ENCODE measurements around the gene STAT2. TPM values are rescaled to one million over a fixed set of nuclear protein-coding genes. Genes with fewer than 3 reads are reported as not detected.
A peak's percentile ranks its signal among the peaks of the same experiment; 100 is the strongest.
"Not testable (repeated sequence)": the region's sequence is repeated elsewhere in the genome, so short reads cannot be mapped to it uniquely, and the experiment has no call there.

Gene STAT2
- total RNA-seq, 1 donor from 2014 or later: 125 TPM

DNA sequence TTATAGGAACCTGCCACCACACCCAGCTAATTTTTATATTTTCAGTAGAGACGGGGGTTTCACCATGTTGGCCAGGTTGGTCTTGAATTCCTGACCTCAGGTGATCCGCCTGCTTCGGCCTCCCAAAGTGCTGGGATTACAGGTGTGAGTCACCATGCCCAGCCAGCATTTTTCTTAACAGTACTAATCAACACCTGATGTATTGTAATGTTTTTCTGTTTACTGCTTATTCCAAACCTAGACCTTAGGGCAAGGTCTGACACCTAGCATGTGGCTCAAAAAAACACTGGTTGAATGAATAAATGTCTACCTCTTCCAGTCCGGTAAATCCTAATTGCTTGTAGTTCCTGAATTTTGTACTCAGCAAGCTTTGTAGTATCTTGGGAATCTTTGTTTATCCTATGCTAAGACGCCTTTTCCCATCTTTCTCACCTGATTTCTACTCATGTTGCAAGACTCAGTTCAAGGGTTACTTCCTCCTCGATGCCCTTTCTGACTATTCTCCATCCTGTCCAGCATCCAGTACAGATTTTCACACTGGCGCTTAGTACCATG lies 28.9 kb downstream of the STAT2 start:
- no peak for DNase-seq (ENCODE audit: low spot score)

DNA sequence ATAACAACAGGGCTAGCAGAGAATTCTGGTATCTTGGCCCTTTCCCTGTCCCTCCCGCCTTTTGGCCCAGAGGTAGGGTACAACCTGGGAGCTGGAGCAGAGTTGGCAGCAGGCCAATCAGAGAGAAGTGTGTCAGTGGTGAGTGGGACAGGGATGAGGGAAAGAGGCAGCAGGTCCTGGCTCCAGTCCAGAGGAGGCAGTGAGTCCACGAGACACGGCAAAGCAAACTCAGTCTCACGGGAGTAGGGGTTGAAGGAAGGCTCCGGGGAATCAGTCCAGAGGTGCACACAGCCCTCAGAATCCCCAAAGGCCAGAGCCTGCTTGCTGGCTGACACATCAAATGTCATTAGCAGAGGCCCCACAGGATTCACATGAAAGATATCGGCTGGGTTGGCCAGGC lies 33.4 kb downstream of the STAT2 start:
- DNase-seq (ENCODE audit: low spot score): no peak

DNA sequence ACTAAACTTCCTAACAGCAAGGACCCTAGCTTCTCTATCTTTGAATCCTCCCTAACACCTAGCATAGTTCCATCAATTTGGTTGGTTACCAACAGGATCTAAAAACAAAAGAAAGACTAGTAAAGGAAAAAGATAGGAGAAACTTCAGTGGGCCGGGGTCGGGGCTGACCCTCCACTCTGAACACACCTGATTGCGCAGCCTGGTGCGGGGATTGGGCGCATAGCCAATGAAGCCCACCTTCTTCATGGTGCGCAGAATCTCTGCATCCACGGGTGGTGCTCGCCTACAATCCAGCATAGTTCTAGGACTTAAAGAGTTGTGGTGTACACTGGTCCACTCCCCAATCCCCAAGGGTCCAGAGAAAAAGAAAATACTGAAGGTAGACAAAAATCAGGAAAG lies 33.8 kb downstream of the STAT2 start:
- no peak for DNase-seq (ENCODE audit: low spot score)

- no peak for DNase-seq (ENCODE audit: low spot score)
These were observed 35.7 kb downstream of the STAT2 start for GRCh38 chr12:56324206-56324605.

DNA sequence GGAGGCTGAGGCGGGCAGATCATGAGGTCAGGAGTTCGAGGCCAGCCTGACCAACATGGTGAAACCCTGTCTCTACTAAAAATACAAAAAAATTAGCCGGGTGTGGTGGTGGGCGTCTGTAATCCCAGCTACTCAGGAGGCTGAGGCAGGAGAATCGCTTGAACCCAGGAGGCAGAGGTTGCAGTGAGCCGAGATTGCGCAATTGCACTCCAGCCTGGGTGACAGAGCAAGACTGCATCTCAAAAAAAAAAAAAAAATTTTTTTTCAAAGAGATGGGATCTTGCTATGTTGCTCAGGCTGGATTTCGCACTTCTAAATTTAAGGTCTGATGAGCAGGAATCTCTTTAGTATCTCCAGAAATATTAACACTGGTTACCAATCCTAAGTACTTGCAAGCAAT lies 38.3 kb downstream of the STAT2 start:
- not testable (repeated sequence) for DNase-seq (ENCODE audit: low spot score)

DNA sequence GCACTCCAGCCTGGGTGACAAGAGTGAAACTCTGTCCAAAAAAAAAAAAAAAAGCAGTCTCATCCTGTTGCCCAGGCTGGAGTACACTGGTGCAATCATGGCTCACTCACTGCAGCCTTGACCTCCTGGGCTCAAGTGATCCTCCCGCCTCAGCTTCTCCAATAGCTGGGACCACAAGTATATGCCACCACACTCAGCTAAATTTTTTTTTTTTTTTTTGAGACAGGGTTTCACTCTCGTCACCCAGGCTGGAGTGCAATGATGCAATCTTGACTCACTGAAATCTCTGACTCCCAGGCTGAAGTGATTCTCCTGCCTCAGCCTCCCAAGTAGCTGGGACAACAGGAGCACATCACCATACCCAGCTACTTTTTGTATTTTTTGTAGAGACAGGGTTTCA lies 38.9 kb downstream of the STAT2 start:
- DNase-seq (ENCODE audit: low spot score): no peak

DNA sequence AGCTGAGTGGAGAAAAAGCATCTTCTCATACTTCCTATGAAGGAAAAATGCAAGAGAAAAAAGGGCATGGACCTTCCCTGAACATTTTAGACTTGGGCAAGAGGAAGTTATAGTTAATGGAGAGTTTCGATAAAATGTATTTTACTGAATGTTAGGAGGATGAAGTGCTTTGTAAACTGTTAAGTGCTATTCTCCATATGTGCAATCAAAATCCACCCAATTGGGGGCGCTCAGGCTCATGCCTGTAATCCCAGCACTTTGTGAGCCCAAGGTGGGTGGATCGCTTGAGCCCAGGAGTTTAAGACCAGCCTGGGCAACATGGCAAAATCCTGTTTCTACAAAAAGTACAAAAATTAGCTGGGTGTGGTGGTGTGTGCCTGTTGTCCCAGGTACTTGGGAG lies 42.2 kb downstream of the STAT2 start:
- no peak for DNase-seq (ENCODE audit: low spot score)

DNA sequence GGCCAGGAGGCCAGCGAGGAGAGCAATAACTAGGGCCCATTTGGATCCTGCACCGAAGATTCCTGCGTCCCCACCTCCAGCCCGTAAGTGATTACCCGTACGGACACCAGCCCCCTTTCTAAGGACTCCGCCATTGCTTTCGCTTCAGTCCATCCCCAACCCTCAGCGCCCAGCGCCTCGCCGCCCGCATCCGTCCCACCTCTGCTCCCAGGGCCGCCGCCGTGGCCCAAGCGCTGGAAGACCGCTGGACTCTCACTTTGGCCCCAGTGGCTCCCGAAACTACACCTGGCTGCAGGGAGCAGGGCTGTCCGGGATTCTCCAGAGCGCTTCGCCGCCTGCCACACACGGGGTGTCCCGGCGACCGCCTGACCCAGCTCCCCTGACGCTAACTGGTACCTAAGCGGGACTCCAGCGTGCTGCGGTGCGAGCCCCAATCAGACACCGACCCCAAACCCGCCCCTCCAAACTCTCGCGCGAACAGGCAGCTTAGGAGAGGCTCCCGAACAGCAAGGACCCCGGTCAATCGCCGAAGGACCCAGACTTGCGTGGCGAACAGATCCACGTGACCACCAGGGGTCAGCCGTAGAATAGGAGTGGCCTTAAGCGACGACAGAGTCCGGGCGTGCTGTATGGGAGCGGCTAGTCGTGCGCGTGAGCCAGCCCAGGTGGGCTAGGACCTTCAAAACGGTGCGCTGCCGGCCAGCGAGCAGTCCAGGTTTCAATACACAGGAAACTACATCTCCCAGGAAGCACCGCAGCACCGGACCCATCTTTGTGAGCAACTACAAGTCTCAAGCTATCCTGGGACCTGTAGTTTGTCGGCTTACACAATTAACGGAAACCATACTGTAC lies 44.1 kb downstream of the STAT2 start, which contains the start of gene CNPY2:
TSS of gene CNPY2 (minus strand) at position 367 of the 852 bp plus-strand sequence. CDS start 771 bp downstream, outside the sequence.
- peak; percentile 95 for DNase-seq (ENCODE audit: low spot score)

DNA sequence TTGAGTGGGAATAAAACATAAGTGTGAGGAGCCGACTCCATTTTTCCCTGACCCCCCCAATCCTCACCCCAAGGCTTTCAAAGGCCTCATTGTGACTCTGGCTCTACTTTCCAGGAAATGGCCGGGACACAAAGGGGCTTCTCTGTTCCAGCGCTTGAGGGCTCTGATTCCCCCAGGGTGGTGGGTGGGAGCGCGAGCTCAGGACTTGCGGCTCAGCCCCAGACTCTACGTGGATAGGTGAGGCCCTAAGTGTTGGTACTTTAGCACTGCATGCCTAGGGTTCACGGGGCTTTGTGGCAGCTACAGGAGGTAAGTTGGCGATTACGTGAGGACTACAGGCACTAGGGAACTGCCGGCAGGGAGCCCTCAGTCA lies 44.7 kb downstream of the STAT2 start:
- no peak for DNase-seq (ENCODE audit: low spot score)

DNA sequence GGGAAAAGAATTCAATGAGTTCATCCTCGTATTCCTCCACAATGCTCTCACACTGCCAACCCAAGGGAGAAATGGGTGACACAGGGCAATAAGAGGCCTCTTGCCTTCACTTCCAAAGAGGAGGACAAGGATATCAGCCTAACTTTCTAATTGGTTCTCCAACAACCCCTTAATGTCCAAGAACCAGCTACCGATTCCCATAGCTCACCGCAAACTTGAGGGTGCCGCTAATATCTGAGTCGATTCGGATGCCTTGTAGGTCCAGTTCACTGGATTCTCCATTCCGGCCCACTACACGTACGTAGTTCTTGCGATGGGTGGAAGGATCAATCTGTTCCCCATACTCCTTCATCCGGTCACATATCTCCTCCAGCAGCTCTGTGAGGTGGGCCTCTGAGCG lies 48.9 kb downstream of the STAT2 start:
- no peak for DNase-seq (ENCODE audit: low spot score)

DNA sequence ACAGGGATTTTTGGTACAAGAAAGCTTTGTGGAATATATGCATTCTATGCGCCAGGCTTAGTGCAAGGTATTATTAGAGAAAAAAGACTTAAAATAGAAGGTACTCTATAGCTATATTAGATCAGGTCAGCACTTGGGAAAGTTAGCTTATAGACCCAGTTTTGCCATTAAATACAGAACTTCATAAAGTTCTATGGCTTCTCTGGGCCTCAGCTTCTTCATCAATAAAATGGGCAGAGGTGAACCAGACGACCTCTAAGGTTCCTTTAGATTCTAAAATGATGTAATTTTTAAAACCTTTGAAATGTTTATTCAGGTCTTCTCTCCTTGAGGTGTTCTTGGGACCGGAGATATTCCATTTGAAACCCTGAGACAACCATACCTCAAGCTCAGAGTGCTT lies 51.2 kb downstream of the STAT2 start:
- no peak for DNase-seq (ENCODE audit: low spot score)

GRCh38 chr12:56307221-56307965 lies 52.5 kb downstream of the STAT2 start:
- DNase-seq (ENCODE audit: low spot score): no peak

DNA sequence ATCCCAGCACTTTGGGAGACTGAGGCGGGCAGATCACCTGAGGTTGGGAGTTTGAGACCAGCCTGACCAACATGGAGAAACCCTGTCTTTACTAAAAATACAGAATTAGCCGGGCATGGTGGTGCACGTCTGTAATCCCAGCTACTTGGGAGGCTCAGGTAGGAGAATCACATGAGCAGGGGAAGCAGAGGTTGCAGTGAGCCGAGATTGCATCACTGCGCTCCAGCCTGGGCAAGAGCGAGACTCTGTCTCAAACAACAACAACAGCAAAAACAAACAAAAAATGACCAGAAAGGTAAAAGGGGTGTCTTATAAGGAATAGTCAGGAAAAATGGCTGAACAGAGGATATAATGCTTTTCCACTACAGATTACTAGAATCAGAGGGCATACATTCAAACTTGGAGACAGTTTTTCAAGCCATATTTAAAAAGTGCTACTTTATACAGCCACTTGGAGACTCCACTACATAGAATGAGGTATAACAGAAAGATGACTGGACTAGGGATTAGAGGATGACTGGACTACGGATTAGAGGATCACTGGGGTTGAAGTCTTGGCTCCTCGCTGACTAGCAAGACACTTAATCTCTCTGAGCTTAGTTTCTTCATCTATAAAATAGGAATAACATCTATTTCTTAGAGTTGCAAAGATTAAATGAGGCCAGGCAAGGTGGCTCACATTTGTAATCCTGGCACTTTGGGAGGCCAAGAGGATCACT lies 54.9 kb downstream of the STAT2 start:
- no peak for DNase-seq (ENCODE audit: low spot score)

- no peak for DNase-seq (ENCODE audit: low spot score)
These were observed 55.6 kb downstream of the STAT2 start for GRCh38 chr12:56304276-56304675.

DNA sequence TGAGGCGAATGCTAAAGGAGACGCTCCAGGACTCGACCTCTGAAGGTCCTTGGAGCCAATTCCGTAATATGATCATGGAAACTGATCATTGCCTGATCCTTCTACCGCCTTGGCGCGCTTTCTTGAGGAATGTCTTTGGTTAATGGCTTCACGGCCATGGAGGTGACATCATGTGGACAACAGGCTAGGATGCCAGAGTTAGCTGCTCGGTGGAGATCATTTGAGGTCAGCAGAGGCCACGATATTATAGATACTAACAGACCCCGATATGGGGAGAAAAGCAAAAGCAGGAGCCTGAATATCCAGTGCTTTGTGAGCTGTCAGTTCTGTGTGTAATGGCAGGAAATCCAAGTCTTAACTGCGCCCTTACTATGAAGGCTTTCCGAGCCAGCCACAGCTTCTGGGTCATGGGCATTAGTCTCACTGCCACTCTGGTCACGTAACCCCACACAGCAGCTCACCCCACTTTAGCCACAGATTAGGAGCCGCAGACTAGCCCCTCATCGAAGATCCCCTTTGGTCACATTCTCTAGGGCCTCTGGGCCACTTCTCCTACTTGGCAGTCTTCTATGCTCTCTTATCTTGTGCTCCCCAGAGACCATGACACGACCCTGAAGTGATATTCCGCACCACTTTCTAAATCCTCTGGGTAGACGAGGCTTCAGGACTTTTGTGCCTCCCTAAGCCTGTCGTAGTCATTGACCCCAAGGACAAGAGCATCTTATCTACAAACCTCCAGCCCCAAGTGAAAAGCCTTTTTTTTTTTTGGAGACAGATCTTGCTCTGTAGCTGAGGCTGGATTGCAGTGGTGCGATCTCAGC lies 59.1 kb downstream of the STAT2 start:
- DNase-seq (ENCODE audit: low spot score): no peak

GRCh38 chr12:56299853-56300643 lies 59.9 kb downstream of the STAT2 start, which contains the start of gene CS:
CS (minus strand) TSS chr12:56300330; CDS start chr12:56300201, 129 bp downstream.
- peak; percentile 99 for DNase-seq (ENCODE audit: low spot score)

DNA sequence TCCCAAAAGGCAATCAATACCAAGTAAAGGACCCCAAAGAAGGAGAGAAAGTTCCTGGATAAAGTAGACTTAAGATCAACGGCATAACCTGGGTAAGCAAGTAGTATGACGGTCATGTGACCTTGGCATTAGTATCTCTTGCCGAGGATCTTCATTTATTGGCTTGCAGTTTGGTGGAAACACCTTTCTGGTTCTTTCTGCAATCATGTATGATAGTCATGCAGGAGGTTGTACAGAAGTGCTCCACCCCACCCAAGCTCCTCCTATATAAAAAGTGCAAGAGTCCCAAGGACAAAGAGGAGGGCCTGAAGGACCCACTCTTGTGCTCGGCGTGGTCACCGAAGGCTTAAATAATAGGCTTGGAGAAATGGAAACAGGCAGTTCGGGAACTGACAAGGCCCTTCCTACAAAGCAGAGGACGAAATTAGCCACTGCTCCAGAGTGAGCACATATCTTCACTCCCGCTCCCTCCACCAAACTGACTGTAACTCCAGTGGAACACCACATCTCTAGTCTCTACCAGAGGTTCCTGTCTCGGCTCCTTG lies 60.5 kb downstream of the STAT2 start:
- DNase-seq (ENCODE audit: low spot score): no peak

DNA sequence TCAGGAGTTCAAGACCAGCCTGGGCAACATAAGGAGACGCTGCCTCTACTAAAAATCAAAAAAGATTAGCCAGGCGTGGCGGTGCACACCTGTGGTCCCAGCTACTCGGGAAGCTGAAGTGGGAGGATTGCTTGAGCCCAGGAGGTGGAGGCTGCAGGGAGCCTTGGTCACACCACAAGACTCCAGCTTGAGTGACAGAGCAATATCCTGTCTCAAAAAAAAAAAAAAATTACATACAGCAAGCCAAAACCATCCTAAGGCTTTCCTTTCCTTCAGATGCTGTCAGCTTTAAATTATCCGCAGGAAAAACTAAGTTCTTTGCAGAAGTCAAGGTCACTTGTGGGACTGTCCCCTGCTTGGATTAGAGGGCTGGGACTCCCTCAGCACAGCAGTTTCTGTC lies 61.1 kb downstream of the STAT2 start:
- DNase-seq (ENCODE audit: low spot score): no peak

GRCh38 chr12:56297400-56297799 lies 62.5 kb downstream of the STAT2 start:
- DNase-seq (ENCODE audit: low spot score): no peak

DNA sequence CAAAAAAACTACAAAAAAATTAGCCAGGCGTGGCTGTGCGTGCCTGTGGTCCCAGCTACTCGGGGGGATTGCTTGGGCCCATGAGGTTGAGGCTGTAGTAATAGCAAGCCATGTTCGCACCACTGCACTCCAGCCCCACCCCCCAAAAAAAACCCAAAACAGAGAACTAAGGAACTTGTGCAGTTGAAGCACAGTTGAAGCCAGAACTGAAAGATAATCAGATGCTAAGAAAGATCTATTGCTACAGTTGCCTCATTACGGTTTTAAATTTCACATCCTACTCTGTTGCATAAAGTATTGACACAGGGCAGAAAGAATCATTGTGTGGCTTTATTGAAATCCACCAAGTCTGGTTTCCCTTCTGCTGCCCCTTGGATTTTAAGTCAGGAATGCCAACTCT lies 63.6 kb downstream of the STAT2 start:
- no peak for DNase-seq (ENCODE audit: low spot score)

All from mucosa of gallbladder (tissue), 1 donor.